ENCODE results near the gene PALM2AKAP2.

- no peak for TF ChIP-seq EZH2 (IDR thresholded peaks at IDR 0.05; ENCODE audit: borderline replicate concordance)
- TF ChIP-seq, protein P1, sequence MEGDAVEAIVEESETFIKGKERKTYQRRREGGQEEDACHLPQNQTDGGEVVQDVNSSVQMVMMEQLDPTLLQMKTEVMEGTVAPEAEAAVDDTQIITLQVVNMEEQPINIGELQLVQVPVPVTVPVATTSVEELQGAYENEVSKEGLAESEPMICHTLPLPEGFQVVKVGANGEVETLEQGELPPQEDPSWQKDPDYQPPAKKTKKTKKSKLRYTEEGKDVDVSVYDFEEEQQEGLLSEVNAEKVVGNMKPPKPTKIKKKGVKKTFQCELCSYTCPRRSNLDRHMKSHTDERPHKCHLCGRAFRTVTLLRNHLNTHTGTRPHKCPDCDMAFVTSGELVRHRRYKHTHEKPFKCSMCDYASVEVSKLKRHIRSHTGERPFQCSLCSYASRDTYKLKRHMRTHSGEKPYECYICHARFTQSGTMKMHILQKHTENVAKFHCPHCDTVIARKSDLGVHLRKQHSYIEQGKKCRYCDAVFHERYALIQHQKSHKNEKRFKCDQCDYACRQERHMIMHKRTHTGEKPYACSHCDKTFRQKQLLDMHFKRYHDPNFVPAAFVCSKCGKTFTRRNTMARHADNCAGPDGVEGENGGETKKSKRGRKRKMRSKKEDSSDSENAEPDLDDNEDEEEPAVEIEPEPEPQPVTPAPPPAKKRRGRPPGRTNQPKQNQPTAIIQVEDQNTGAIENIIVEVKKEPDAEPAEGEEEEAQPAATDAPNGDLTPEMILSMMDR (IDR thresholded peaks at IDR 0.05; ENCODE audit: poor library complexity), result no peak
Measured at GRCh38 chr9:109801484-109801883, 21.5 kb downstream of the PALM2AKAP2 start.
